Measurements from ENCODE around the gene HDAC11.

DNA sequence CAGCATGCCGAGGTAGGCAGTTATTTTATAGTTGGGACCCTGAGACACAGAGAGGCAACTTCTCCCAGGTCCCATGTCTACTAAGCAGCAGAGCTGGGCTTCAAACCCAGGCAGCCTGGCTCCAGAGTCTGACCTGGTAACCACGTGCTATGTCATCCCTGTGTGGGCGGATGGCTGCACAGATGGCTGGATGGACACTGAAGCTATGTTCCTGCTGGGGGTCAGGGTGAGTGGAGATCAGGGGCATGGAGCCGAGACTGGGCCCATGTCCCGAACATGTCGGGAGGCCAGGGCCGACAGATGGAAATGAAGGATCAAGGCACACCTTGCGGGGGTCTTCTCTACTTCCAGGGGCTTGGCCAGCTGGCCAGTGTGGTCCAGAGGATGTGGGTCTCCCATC, 59.6 kb downstream of the HDAC11 start:
- TF ChIP-seq REST (IDR thresholded peaks at IDR 0.05) (no peak), RAD21 (IDR thresholded peaks at IDR 0.05) (no peak), YY1 (IDR thresholded peaks at IDR 0.05) (no peak), RXRA (IDR thresholded peaks at IDR 0.05) (no peak), TAF1 (conservative IDR thresholded peaks at IDR 0.05) (no peak), JUND (IDR thresholded peaks at IDR 0.05) (no peak), MAX (IDR thresholded peaks at IDR 0.05) (no peak)
- TF ChIP-seq, protein P1, sequence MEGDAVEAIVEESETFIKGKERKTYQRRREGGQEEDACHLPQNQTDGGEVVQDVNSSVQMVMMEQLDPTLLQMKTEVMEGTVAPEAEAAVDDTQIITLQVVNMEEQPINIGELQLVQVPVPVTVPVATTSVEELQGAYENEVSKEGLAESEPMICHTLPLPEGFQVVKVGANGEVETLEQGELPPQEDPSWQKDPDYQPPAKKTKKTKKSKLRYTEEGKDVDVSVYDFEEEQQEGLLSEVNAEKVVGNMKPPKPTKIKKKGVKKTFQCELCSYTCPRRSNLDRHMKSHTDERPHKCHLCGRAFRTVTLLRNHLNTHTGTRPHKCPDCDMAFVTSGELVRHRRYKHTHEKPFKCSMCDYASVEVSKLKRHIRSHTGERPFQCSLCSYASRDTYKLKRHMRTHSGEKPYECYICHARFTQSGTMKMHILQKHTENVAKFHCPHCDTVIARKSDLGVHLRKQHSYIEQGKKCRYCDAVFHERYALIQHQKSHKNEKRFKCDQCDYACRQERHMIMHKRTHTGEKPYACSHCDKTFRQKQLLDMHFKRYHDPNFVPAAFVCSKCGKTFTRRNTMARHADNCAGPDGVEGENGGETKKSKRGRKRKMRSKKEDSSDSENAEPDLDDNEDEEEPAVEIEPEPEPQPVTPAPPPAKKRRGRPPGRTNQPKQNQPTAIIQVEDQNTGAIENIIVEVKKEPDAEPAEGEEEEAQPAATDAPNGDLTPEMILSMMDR (IDR thresholded peaks at IDR 0.05; ENCODE audit: low read depth, low read length, missing input control), result no peak
